ENCODE results near the gene PCBD2.
"Not testable (repeated sequence)": the region's sequence is repeated elsewhere in the genome, so short reads cannot be mapped to it uniquely, and the experiment has no call there.

PCBD2 gene

GRCh38 chr5:134975843-134976242 is 70.9 kb downstream of the PCBD2 start:
- DNase-seq (ENCODE audit: low read depth in 1 of 2, low spot score in 1 of 2): no peak
- TF ChIP-seq JUND (IDR thresholded peaks at IDR 0.05; ENCODE audit: low read depth): no peak
- in situ Hi-C loops (cut with HindIII; ENCODE audit: low pct_unique_long_range_greater_than_20kb, low sequenced_read_pairs): no loop called here

GRCh38 chr5:134976841-134977240 is 71.9 kb downstream of the PCBD2 start:
- in situ Hi-C loops (cut with HindIII; ENCODE audit: low pct_unique_long_range_greater_than_20kb, low sequenced_read_pairs): no loop called here
- TF ChIP-seq JUND (IDR thresholded peaks at IDR 0.05; ENCODE audit: low read depth): no peak

GRCh38 chr5:134979416-134979815 is 74.5 kb downstream of the PCBD2 start:
- DNase-seq (ENCODE audit: low read depth in 1 of 2, low spot score in 1 of 2): peak; percentile 28 to 81
- TF ChIP-seq JUND (IDR thresholded peaks at IDR 0.05; ENCODE audit: low read depth): no peak
- in situ Hi-C loops (cut with HindIII; ENCODE audit: low pct_unique_long_range_greater_than_20kb, low sequenced_read_pairs): no loop called here

More at GRCh38 chr5:134976841-134977240, 71.9 kb downstream of the PCBD2 start:
- no peak for DNase-seq (ENCODE audit: low read depth in 1 of 2, low spot score in 1 of 2)

- in situ Hi-C loops (cut with HindIII; ENCODE audit: low pct_unique_long_range_greater_than_20kb, low sequenced_read_pairs): no loop called here
- no peak for DNase-seq (ENCODE audit: low read depth in 1 of 2, low spot score in 1 of 2)
- no peak for TF ChIP-seq JUND (IDR thresholded peaks at IDR 0.05; ENCODE audit: low read depth)
These were observed 77.3 kb downstream of the PCBD2 start for GRCh38 chr5:134982230-134982629.

- no peak for TF ChIP-seq JUND (IDR thresholded peaks at IDR 0.05; ENCODE audit: low read depth)
- no peak for DNase-seq (ENCODE audit: low read depth in 1 of 2, low spot score in 1 of 2)
- in situ Hi-C loops (cut with HindIII; ENCODE audit: low pct_unique_long_range_greater_than_20kb, low sequenced_read_pairs): no loop called here
These were observed 84.4 kb downstream of the PCBD2 start for GRCh38 chr5:134989266-134989830.

GRCh38 chr5:134990183-134990582 is 85.3 kb downstream of the PCBD2 start:
- DNase-seq (ENCODE audit: low read depth in 1 of 2, low spot score in 1 of 2); in situ Hi-C loops (cut with HindIII; ENCODE audit: low pct_unique_long_range_greater_than_20kb, low sequenced_read_pairs): not testable (repeated sequence)

GRCh38 chr5:134992148-134992547 is 87.2 kb downstream of the PCBD2 start:
- in situ Hi-C loops (cut with HindIII; ENCODE audit: low pct_unique_long_range_greater_than_20kb, low sequenced_read_pairs): no loop called here
- DNase-seq (ENCODE audit: low read depth in 1 of 2, low spot score in 1 of 2): no peak
- no peak for TF ChIP-seq JUND (IDR thresholded peaks at IDR 0.05; ENCODE audit: low read depth)

- in situ Hi-C loops (cut with HindIII; ENCODE audit: low pct_unique_long_range_greater_than_20kb, low sequenced_read_pairs): no loop called here
- DNase-seq (ENCODE audit: low read depth in 1 of 2, low spot score in 1 of 2): no peak
- no peak for TF ChIP-seq JUND (IDR thresholded peaks at IDR 0.05; ENCODE audit: low read depth)
These were observed 88.2 kb downstream of the PCBD2 start for GRCh38 chr5:134993161-134993560.

GRCh38 chr5:134994560-134995156 is 89.7 kb downstream of the PCBD2 start:
- no peak for DNase-seq (ENCODE audit: low read depth in 1 of 2, low spot score in 1 of 2)
- in situ Hi-C loops (cut with HindIII; ENCODE audit: low pct_unique_long_range_greater_than_20kb, low sequenced_read_pairs): no loop called here
- no peak for TF ChIP-seq JUND (IDR thresholded peaks at IDR 0.05; ENCODE audit: low read depth)

- no peak for TF ChIP-seq JUND (IDR thresholded peaks at IDR 0.05; ENCODE audit: low read depth)
- DNase-seq (ENCODE audit: low read depth in 1 of 2, low spot score in 1 of 2): no peak
- in situ Hi-C loops (cut with HindIII; ENCODE audit: low pct_unique_long_range_greater_than_20kb, low sequenced_read_pairs): no loop called here
These were observed 91.0 kb downstream of the PCBD2 start for GRCh38 chr5:134995850-134996402.

- no peak for TF ChIP-seq JUND (IDR thresholded peaks at IDR 0.05; ENCODE audit: low read depth)
- no peak for DNase-seq (ENCODE audit: low read depth in 1 of 2, low spot score in 1 of 2)
- in situ Hi-C loops (cut with HindIII; ENCODE audit: low pct_unique_long_range_greater_than_20kb, low sequenced_read_pairs): no loop called here
These were observed 92.1 kb downstream of the PCBD2 start for GRCh38 chr5:134997015-134997414.

GRCh38 chr5:134998068-134998467 is 93.1 kb downstream of the PCBD2 start:
- in situ Hi-C loops (cut with HindIII; ENCODE audit: low pct_unique_long_range_greater_than_20kb, low sequenced_read_pairs): not testable (repeated sequence)

GRCh38 chr5:135004376-135004775 is 99.4 kb downstream of the PCBD2 start:
- in situ Hi-C loops (cut with HindIII; ENCODE audit: low pct_unique_long_range_greater_than_20kb, low sequenced_read_pairs): no loop called here
- no peak for TF ChIP-seq JUND (IDR thresholded peaks at IDR 0.05; ENCODE audit: low read depth)
- DNase-seq (ENCODE audit: low read depth in 1 of 2, low spot score in 1 of 2): no peak

More at GRCh38 chr5:134998068-134998467, 93.1 kb downstream of the PCBD2 start:
- DNase-seq (ENCODE audit: low read depth in 1 of 2, low spot score in 1 of 2): not testable (repeated sequence)

- DNase-seq (ENCODE audit: low read depth in 1 of 2, low spot score in 1 of 2): no peak
- no peak for TF ChIP-seq JUND (IDR thresholded peaks at IDR 0.05; ENCODE audit: low read depth)
- in situ Hi-C loops (cut with HindIII; ENCODE audit: low pct_unique_long_range_greater_than_20kb, low sequenced_read_pairs): no loop called here
These were observed 100.1 kb downstream of the PCBD2 start for GRCh38 chr5:135005076-135005475.

Measured in T47D (cell line).